SU-DHL-6 (cell line): ENCODE data around the gene ADAMTS17.

Source experiments
- CTCF ChIP-seq: fragments of 200-600 bp; sonication (generic); IDR thresholded peaks from one replicate; pipeline ENCODE4 v1.5.1; 2017; ENCODE audit warnings: antibody characterized with exemption, mild to moderate bottlenecking, low read length, moderate library complexity; ENCODE audit not compliant: insufficient read depth, poor library complexity, severe bottlenecking
- EZH2phosphoT487 ChIP-seq: fragments of 200-600 bp; sonication (generic), shearing (Covaris generic); conservative IDR thresholded peaks from 2 replicates; pipeline ENCODE4 v1.6.1; 2018; ENCODE audit warnings: mild to moderate bottlenecking, antibody characterized with exemption, low read length, moderate library complexity, mixed read lengths

GRCh38 chr15:100236981-100237720 is 104.6 kb downstream of the ADAMTS17 start:
- TF ChIP-seq CTCF (no peak), EZH2phosphoT487 (no peak)
